Glomerular visceral epithelial cell (primary cell): ENCODE results near the gene PHEX.

Experiments used
- DNase-seq: peaks from one replicate; pipeline ENCODE4 v3.0.0-alpha.2; 2016; ENCODE audit errors: extremely low spot score

The PHEX gene

GRCh38 chrX:22105231-22105630 lies 73.1 kb downstream of the PHEX start:
- DNase-seq, result no peak

- no peak for DNase-seq
These were observed 73.8 kb downstream of the PHEX start for GRCh38 chrX:22105971-22106370.

- DNase-seq, result peak; percentile 85
These were observed 77.3 kb downstream of the PHEX start for GRCh38 chrX:22109442-22109841.

- DNase-seq, result peak; percentile 75
These were observed 78.8 kb downstream of the PHEX start for GRCh38 chrX:22110729-22111494.

GRCh38 chrX:22116605-22117546 lies 84.8 kb downstream of the PHEX start:
- DNase-seq, result peak; percentile 47

GRCh38 chrX:22117633-22118032 lies 85.5 kb downstream of the PHEX start:
- no peak for DNase-seq

- DNase-seq, result no peak
These were observed 86.2 kb downstream of the PHEX start for GRCh38 chrX:22118161-22118830.

GRCh38 chrX:22121161-22121560 lies 89.0 kb downstream of the PHEX start:
- no peak for DNase-seq

- DNase-seq, result peak; percentile 52
These were observed 90.4 kb downstream of the PHEX start for GRCh38 chrX:22122510-22122909.

GRCh38 chrX:22124098-22124497 lies 92.0 kb downstream of the PHEX start:
- DNase-seq, result peak; percentile 16

GRCh38 chrX:22125481-22125880 lies 93.4 kb downstream of the PHEX start:
- no peak for DNase-seq

GRCh38 chrX:22126327-22126726 lies 94.2 kb downstream of the PHEX start:
- no peak for DNase-seq

- DNase-seq, result no peak
These were observed 96.8 kb downstream of the PHEX start for GRCh38 chrX:22128961-22129360.

- peak; percentile 80 for DNase-seq
These were observed 102.6 kb downstream of the PHEX start for GRCh38 chrX:22134681-22135080.

GRCh38 chrX:22135171-22135711 lies 103.1 kb downstream of the PHEX start:
- DNase-seq, result peak; percentile 78

GRCh38 chrX:22135994-22136684 lies 104.0 kb downstream of the PHEX start:
- peak; percentile 86 for DNase-seq

GRCh38 chrX:22136711-22137110 lies 104.6 kb downstream of the PHEX start:
- no peak for DNase-seq

GRCh38 chrX:22139822-22140221 lies 107.7 kb downstream of the PHEX start:
- DNase-seq, result no peak

- no peak for DNase-seq
These were observed 109.1 kb downstream of the PHEX start for GRCh38 chrX:22141047-22141730.

GRCh38 chrX:22147214-22147613 lies 115.1 kb downstream of the PHEX start:
- DNase-seq, result no peak

- no peak for DNase-seq
These were observed 115.8 kb downstream of the PHEX start for GRCh38 chrX:22147942-22148341.
